Measurements from ENCODE around the gene MMP28.

Gene MMP28

GRCh38 chr17:35795007-35795870, at the start of gene MMP28:
MMP28 (minus strand) TSS chr17:35795641; CDS start chr17:35795377, 264 bp downstream.
- DNase-seq (ENCODE audit: low spot score), result peak; percentile 57

- no peak for DNase-seq (ENCODE audit: low spot score)
These were observed 49.1 kb upstream of the MMP28 start for GRCh38 chr17:35844547-35844946.

GRCh38 chr17:35843698-35844097, 48.3 kb upstream of the MMP28 start:
- DNase-seq (ENCODE audit: low spot score), result no peak

GRCh38 chr17:35842239-35842638, 46.8 kb upstream of the MMP28 start:
- no peak for DNase-seq (ENCODE audit: low spot score)

GRCh38 chr17:35841505-35841904, 46.1 kb upstream of the MMP28 start:
- no peak for DNase-seq (ENCODE audit: low spot score)

GRCh38 chr17:35841101-35841500, 45.7 kb upstream of the MMP28 start:
- no peak for DNase-seq (ENCODE audit: low spot score)

- DNase-seq (ENCODE audit: low spot score), result no peak
These were observed 29.8 kb upstream of the MMP28 start for GRCh38 chr17:35825206-35825605.

- no peak for DNase-seq (ENCODE audit: low spot score)
These were observed 25.9 kb upstream of the MMP28 start for GRCh38 chr17:35821308-35821707.

- DNase-seq (ENCODE audit: low spot score), result no peak
These were observed 24.0 kb upstream of the MMP28 start for GRCh38 chr17:35819455-35819854.

- no peak for DNase-seq (ENCODE audit: low spot score)
These were observed 21.8 kb upstream of the MMP28 start for GRCh38 chr17:35817196-35817595.

GRCh38 chr17:35816723-35817122, 21.3 kb upstream of the MMP28 start:
- no peak for DNase-seq (ENCODE audit: low spot score)

GRCh38 chr17:35812456-35812855, 17.0 kb upstream of the MMP28 start:
- DNase-seq (ENCODE audit: low spot score), result no peak

GRCh38 chr17:35811759-35812158, 16.3 kb upstream of the MMP28 start:
- DNase-seq (ENCODE audit: low spot score), result no peak

- DNase-seq (ENCODE audit: low spot score), result no peak
These were observed 14.5 kb upstream of the MMP28 start for GRCh38 chr17:35809855-35810461.

- DNase-seq (ENCODE audit: low spot score), result peak; percentile 94
These were observed 13.8 kb upstream of the MMP28 start, which contains the start of gene TAF15 for GRCh38 chr17:35808962-35809854. TAF15 (plus strand) TSS chr17:35809484; CDS start chr17:35809570, 86 bp downstream.

- no peak for DNase-seq (ENCODE audit: low spot score)
These were observed 13.0 kb upstream of the MMP28 start for GRCh38 chr17:35808240-35808961.

- no peak for DNase-seq (ENCODE audit: low spot score)
These were observed 12.1 kb upstream of the MMP28 start for GRCh38 chr17:35807371-35808144.

- peak; percentile 87 for DNase-seq (ENCODE audit: low spot score)
These were observed 9.3 kb upstream of the MMP28 start for GRCh38 chr17:35804658-35805192.

GRCh38 chr17:35801583-35802224, 6.3 kb upstream of the MMP28 start:
- DNase-seq (ENCODE audit: low spot score), result peak; percentile 56

GRCh38 chr17:35799942-35800341, 4.5 kb upstream of the MMP28 start:
- no peak for DNase-seq (ENCODE audit: low spot score)
